ENCODE measurements around the gene TMEM253.
A peak's percentile ranks its signal among the peaks of the same experiment; 100 is the strongest.

TMEM253 gene

DNA sequence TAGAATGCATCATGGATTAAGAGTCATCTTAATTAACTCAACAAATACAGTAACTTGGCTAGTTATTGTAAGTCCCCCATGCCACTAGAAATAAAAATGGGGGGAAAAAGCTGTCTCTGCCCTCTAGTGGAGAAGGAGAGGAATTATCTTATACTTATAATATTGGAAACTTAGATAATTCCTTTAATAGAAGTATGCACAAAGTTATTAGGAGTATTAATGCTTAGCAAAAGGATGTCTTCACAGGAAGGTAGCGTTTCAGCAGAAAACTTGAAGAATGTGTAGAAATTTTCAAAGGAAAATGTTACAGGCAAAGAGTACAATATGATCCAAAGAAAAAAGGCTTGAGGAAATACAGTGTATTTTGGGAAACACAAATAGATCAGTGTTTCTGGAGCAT, 35.2 kb downstream of the TMEM253 start:
- DNase-seq (ENCODE audit: low read depth) = peak; percentile 9
- H3K4me3 ChIP-seq (ENCODE audit: low read length) = no peak overlapping the region
- TF ChIP-seq CTCF (IDR thresholded peaks at IDR 0.05; ENCODE audit: insufficient read depth, low read depth, low read length, missing control alignments) = peak; percentile 62

GRCh38 chr14:21142357-21142756, 41.5 kb downstream of the TMEM253 start:
- DNase-seq (ENCODE audit: low read depth) = no peak

GRCh38 chr14:21145437-21145836, 44.6 kb downstream of the TMEM253 start:
- no peak for DNase-seq (ENCODE audit: low read depth)
- H3K4me3 ChIP-seq (ENCODE audit: low read length) = no peak overlapping the region
- no peak for TF ChIP-seq CTCF (IDR thresholded peaks at IDR 0.05; ENCODE audit: insufficient read depth, low read depth, low read length, missing control alignments)

More at GRCh38 chr14:21142357-21142756, 41.5 kb downstream of the TMEM253 start:
- no peak for TF ChIP-seq CTCF (IDR thresholded peaks at IDR 0.05; ENCODE audit: insufficient read depth, low read depth, low read length, missing control alignments)
- no peak overlapping the region for H3K4me3 ChIP-seq (ENCODE audit: low read length)

- H3K4me3 ChIP-seq (ENCODE audit: low read length) = no peak overlapping the region
- TF ChIP-seq CTCF (IDR thresholded peaks at IDR 0.05; ENCODE audit: insufficient read depth, low read depth, low read length, missing control alignments) = no peak
- no peak for DNase-seq (ENCODE audit: low read depth)
These were observed 48.9 kb downstream of the TMEM253 start for GRCh38 chr14:21149641-21150367.
